Frontal cortex (tissue), 4 donors: ENCODE data around the gene NRG2. TPM values are rescaled to one million over a fixed set of nuclear protein-coding genes. Genes with fewer than 3 reads are reported as not detected.

Experiments used
- DNase-seq, 2 donors: peaks; one replicate each; pipeline ENCODE4 v3.0.0; 2012; ENCODE audit warnings: low spot score in 2 of 2
- FAIRE-seq: peaks from 2 replicates; lab custom pipeline; 2012; peaks lifted over from hg19 to GRCh38; lab: Jason Lieb, UNC
- total RNA-seq: library from RNA; depleted of rRNA; stranded (reverse); fragments of >200 nt; gene quantifications from one replicate; pipeline ENCODE4 v1.2.3, GENCODE V29; 2014
- donor health status: control.
- donor health status: control.
- donor health status: control.

The NRG2 gene
- 5.3 TPM for total RNA-seq

DNA sequence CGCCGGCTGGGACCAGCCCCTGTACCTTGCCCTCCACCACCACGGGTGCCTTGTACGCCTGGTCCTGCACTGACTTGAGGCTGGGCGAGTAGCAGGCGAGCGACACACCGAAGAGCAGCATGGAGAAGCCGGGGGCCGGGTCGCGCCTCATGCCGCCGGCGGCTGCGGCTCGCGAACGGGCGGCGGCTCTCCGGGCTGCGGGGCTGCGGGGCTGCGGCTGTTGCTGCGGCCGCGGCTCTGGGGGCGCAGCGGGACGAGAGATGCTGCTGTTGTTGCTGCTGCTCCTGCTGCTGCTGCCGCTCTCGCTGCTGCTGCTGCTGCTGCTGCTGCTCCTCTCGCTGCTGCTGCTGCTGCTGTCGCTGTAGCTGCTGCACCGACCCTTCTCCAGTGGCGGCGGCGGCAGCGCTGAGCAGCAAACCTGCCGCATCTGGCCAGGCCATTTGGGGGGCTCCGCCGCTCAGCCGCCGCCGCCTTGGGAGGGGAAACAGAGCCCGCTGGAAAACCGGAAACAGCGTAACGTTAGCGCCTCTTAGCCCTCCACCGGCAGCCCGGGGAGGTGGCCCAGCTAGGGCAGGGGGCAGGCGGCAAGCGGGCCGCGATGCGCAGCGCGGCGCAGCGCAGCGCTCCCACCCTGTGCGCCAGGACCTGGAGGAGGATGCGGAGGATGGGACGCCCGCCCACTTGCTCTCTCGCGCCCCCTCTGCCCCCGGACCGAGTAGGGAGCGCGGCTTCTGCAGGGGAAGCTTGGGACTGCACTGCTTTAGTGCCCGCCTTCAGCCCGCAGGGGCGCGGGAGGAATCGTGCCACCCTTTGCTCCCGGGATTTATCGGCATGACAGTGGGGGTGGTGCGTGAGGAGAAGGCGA is at the start of gene NRG2:
Gene NRG2, minus strand, starts transcription at position 657 of the 865 bp plus-strand sequence.
- no peak for FAIRE-seq

GRCh38 chr5:140090251-140090650 is 47.2 kb upstream of the NRG2 start:
- FAIRE-seq = no peak

More for the DNA sequence above, at the start of gene NRG2:
- peak; percentile 77 to 82 for DNase-seq

DNA sequence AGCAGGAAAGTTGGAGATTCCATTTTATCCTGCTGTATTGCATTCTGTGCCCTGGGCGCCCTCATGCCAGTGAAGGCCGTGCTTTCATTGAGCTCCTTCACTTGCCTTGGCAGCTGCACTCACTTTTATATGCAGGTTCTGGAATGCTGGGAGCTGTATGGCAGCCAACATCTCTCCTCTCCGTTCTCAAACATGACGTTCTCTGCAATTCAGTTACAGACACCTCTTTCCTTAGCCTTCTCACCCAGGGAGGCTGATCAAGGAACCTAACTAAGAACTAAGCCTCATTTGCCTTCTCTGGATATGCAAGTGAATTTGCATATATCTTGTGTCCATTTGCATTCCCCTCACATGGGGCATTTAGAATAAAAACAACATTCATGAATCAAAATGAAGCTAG is 41.4 kb upstream of the NRG2 start:
- no peak for FAIRE-seq
- no peak for DNase-seq

More at GRCh38 chr5:140090251-140090650, 47.2 kb upstream of the NRG2 start:
- DNase-seq = no peak

DNA sequence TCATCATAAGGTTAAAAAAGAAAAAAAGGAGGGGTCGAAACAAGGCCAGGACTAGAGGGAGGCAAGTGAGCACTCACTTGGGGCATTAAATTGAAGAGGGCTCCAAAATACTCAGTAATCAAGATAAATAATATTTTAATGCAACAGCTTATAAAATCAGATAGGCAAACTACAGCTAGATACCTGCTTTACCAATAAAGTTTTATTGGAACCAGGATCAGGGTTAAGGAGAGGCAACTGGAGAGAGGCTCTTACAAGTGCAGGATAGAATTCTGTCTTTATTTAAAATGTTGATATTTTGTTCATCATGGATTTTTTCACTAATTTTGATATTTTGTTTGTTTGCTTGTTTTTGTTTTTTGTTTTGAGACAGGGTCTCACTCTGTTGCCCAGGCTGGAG is 40.6 kb upstream of the NRG2 start:
- FAIRE-seq (no peak), DNase-seq (no peak)

- no peak for FAIRE-seq
- no peak for DNase-seq
Measured at GRCh38 chr5:140083120-140083519, 40.0 kb upstream of the NRG2 start.

DNA sequence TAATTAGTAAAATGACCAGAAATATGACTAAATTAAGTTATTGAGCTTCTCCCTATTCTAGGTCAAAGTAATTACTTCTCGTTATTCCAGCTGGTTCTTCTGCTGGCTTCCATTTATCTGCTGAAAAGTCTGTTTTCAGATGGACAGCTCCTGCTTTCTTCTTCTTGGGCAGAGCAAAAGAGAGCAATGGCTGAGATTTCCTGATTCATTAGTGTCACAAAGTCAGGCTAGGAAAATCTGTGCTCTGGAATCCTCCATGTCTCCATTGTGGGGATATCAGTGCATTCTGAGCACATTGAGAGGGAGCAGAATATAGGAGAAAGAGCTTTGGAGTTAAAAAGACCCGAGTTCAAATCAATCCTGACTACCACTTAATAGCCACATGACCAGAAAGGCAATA is 33.7 kb upstream of the NRG2 start:
- FAIRE-seq = no peak
- no peak for DNase-seq

DNA sequence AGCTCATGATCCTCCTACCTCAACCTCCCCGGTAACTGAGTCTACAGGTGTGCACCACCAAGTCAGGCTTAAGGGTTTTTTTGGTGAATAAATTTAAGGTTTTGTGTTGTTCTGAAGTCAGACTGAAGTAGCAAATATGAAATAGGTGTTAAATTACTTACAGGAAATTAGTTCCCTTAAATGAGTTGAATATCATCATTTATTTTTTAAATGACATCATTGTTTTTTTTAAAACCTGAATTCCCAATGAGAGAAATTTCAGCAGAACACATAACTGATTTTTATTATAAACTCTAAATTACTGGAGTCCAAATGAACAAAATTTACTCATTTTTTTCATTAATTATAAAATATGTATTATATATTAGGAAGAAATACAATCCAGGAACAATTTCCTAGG is 33.0 kb upstream of the NRG2 start:
- DNase-seq = no peak
- peak; percentile 54 for FAIRE-seq

GRCh38 chr5:140075371-140075770 is 32.3 kb upstream of the NRG2 start:
- FAIRE-seq (no peak), DNase-seq (no peak)

DNA sequence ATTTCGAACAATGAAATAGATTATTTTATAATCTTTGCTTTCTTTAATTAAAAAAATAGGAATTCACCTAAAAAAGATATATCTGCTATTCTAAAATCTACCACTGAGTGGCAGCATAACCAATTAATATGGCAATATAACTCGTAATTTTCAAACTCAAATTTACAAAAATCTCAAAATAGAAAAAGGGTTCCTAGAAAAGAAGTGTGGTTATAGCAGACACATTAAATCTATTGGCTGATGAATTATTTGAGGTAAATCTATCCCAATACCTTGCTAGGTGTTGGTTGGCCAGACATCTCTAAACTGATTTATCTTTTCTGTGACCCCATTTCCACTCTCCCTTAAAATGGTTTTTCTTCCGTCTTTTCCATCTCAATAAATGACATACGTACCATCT is 30.2 kb upstream of the NRG2 start:
- peak; percentile 98 for FAIRE-seq
- peak in 1 of 2 donors; percentile 38 for DNase-seq

GRCh38 chr5:140072812-140073211 is 29.7 kb upstream of the NRG2 start:
- DNase-seq (no peak), FAIRE-seq (no peak)

DNA sequence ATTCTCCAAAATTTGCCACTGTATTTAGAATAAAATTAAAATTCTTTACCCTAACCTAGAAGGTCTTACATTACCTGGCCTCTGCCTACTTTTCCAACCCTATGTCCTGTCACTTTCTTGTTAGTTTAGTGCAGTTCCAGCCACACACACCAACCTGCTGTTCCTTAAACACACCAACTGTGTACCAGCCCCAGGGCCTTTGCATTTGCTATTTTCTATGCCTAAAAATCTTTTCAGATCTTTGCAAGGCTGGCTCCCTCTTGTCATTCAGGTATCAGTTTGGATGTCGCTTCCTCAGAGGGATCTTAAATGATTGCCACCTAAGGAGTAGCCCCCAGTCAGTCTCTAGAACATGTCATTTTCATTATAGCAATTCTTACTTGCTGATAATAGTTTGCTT is 17.7 kb upstream of the NRG2 start:
- DNase-seq (no peak), FAIRE-seq (no peak)

DNA sequence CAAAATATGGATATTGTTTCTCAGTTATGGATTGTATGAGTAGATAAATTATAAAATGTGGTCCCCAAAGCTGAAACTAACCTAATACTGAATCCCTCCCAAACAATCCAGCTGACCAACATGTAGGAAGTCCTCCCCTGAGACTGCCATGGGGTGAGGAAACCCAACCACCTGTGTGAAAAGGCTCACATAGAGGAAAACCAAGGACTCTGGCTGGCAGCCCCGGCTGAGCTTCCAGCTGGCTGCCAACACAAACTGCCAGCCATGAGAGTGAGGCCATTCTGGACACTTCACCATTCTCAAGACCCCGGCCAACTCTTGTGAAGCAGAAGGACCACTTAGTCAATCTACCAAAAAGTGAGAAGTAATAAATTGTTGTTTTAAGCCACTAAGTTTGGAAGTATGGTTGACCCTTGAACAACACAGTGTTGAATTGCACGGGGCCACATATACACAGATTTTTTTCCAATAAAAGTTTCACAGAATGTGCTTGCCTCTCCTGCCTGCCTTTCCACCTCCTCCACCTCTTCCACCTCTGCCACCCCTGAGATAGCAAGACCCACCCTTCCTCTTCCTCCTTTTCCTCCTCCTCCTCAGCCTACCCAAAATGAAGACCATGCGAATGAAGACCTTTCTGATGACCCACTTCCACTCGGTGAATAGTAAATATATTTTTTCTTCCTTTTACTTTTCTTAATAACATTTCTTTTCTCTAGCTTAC is 15.3 kb upstream of the NRG2 start:
- FAIRE-seq (no peak), DNase-seq (no peak)

- FAIRE-seq (no peak), DNase-seq (no peak)
Measured at GRCh38 chr5:140056880-140057279, 13.8 kb upstream of the NRG2 start.

DNA sequence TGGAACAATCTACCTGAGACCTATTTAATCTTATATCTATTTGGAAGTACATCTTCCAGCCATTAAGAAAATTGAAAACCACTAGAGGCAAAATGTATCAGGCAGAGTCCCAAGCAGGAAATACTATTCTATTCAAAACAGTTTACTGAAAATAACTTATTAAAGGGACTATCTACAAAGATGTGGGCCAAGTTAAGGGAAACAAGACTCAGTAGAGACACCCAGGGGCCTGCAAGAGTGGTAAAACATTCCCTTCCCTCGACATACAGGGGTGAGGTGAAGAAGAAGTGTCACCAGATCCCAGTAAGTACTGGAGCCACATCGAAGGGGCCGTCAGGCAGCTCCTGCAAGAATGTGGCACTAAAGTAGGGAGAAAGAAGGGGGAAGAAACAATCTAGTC is 12.1 kb upstream of the NRG2 start:
- DNase-seq = no peak
- FAIRE-seq = no peak

DNA sequence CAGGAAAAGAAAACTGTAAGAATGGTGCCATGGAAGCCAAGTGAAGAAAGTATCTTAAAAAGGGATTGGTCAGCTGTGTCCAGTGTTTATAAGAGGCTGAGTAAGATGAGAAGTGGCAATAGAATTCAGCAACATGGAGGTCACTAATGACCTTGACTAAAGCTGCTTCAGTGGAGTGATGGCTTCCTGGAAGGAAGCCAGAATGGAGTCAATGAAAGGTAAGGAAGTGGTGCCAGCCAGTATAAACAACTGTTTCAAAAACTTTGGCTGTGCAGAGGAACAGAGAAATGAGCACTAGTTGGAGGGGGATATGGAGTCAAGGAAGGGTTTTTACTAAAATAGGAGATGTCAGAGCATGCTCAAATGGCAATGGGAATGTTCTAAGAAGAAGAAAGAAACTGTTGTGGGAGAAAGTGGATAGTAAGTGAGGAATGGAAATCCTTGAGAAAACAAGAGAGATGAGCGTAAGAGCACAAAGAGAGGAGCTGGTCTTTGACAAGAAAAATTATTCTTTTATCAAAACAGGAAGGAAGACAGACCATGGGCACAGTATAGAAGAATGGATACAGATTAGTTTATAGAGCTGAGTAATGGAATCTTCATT is 11.1 kb upstream of the NRG2 start:
- FAIRE-seq (no peak), DNase-seq (no peak)

- no peak for FAIRE-seq
- no peak for DNase-seq
Measured at GRCh38 chr5:140051950-140052349, 8.9 kb upstream of the NRG2 start.

- DNase-seq = no peak
- FAIRE-seq = no peak
Measured at GRCh38 chr5:140049713-140050112, 6.6 kb upstream of the NRG2 start.

DNA sequence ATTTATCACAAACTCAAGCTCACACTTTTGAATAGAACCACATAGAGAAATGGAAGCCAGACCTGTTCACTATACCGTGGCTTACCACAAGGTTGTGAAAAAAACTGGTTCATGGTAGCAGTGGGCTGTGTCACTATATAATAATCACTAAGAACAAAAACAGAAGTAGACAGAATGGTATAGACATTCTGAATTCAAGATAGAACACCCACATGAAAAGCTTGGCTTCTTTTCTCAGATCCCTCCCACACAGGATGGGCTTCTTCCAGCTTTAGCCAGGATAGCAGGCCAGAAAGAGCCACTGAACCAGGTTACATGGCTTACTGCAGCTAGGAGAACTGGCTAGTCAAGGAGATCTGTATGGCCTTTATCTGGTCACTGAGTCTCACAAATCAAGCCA is 6.1 kb upstream of the NRG2 start:
- DNase-seq (no peak), FAIRE-seq (no peak)

DNA sequence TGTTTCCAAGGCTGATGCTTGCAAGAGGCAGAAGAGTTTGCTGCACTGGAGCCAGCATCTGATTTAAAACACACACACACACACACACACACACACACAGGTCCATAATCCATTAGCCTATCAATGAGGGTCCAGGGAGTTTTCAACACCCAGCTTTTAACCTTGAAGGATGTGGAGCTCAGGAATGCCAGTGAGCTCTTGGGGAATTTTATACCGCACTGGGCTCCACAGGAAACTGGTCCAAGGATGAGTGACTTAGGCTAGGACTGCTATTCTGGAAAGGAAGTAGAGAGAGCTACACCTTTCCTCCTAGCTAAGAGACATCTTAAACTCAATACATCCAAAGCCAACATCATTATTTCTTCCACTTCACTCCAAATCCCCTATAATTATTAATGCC is 942 bp upstream of the NRG2 start:
- FAIRE-seq (no peak), DNase-seq (no peak)

- FAIRE-seq (no peak), DNase-seq (peak; percentile 52 to 55)
Measured at GRCh38 chr5:140043508-140043872, 391 bp upstream of the NRG2 start.

GRCh38 chr5:140042393-140042642 is 781 bp downstream of the NRG2 start:
- peak in 1 of 2 donors; percentile 60 for DNase-seq
- FAIRE-seq = no peak
